Skeletal muscle satellite cell (primary cell): ENCODE measurements around the gene RARB.

Source experiments
- H3K27me3 ChIP-seq: 2 replicates; pipeline ENCODE4 v1.7.0; 2013; ENCODE audit warnings: low read length; ENCODE audit not compliant: control insufficient read depth, insufficient read depth
- H3K36me3 ChIP-seq: 2 replicates; pipeline ENCODE4 v1.7.0; 2013; ENCODE audit warnings: mild to moderate bottlenecking, control low read depth, low read length; ENCODE audit not compliant: insufficient read depth
- H3K4me1 ChIP-seq: 2 replicates; pipeline ENCODE4 v1.7.0; 2013; ENCODE audit warnings: low read length; ENCODE audit not compliant: control insufficient read depth, insufficient read depth
- H3K4me2 ChIP-seq: 2 replicates; pipeline ENCODE4 v1.7.0; 2013; ENCODE audit warnings: mild to moderate bottlenecking, low read length
- H3K4me3 ChIP-seq: 2 replicates; pipeline ENCODE4 v1.7.0; 2013; ENCODE audit warnings: low read length
- H3K9ac ChIP-seq: 2 replicates; pipeline ENCODE4 v1.7.0; 2013; ENCODE audit warnings: mild to moderate bottlenecking, low read depth, low read length, moderate library complexity
- H3K9me3 ChIP-seq: replicated peaks from 2 replicates; pipeline ENCODE4 v1.7.0; 2013; ENCODE audit warnings: mild to moderate bottlenecking, control low read depth, low read length

RARB gene

GRCh38 chr3:25400587-25400986 is 27.5 kb upstream of the RARB start:
- Histone ChIP-seq H3K4me3 (no peak overlapping the region), H3K4me2 (no peak overlapping the region), H3K9ac (no peak overlapping the region), H3K9me3 (no peaks in the 10 kb centered on the region), H3K36me3 (no peaks in the 10 kb centered on the region), H3K4me1 (no peaks in the 10 kb centered on the region), H3K27me3 (no peaks in the 10 kb centered on the region)

- no peak overlapping the region for H3K4me3 ChIP-seq
- no peak overlapping the region for H3K9ac ChIP-seq
- H3K4me2 ChIP-seq: no peak overlapping the region
- no peaks in the 10 kb centered on the region for H3K36me3 ChIP-seq
- H3K4me1 ChIP-seq: no peaks in the 10 kb centered on the region
- no peaks in the 10 kb centered on the region for H3K9me3 ChIP-seq
- no peaks in the 10 kb centered on the region for H3K27me3 ChIP-seq
Observed at GRCh38 chr3:25403968-25404367, 24.1 kb upstream of the RARB start.

- H3K9ac ChIP-seq: no peak overlapping the region
- no peak overlapping the region for H3K4me3 ChIP-seq
- H3K27me3 ChIP-seq: no peaks in the 10 kb centered on the region
- H3K9me3 ChIP-seq: no peaks in the 10 kb centered on the region
- H3K4me2 ChIP-seq: no peak overlapping the region
- no peaks in the 10 kb centered on the region for H3K4me1 ChIP-seq
- no peaks in the 10 kb centered on the region for H3K36me3 ChIP-seq
Observed at GRCh38 chr3:25404569-25404968, 23.5 kb upstream of the RARB start.

GRCh38 chr3:25405335-25405734 is 22.7 kb upstream of the RARB start:
- H3K4me3 ChIP-seq: no peak overlapping the region
- H3K9ac ChIP-seq: no peak overlapping the region
- H3K4me2 ChIP-seq: no peak overlapping the region
- H3K36me3 ChIP-seq: no peaks in the 10 kb centered on the region
- no peaks in the 10 kb centered on the region for H3K4me1 ChIP-seq
- no peaks in the 10 kb centered on the region for H3K27me3 ChIP-seq
- H3K9me3 ChIP-seq: no peaks in the 10 kb centered on the region

GRCh38 chr3:25410703-25411102 is 17.4 kb upstream of the RARB start:
- Histone ChIP-seq H3K9me3 (no peaks in the 10 kb centered on the region), H3K27me3 (no peaks in the 10 kb centered on the region), H3K4me3 (no peak overlapping the region), H3K9ac (no peak overlapping the region), H3K4me2 (no peak overlapping the region), H3K4me1 (no peaks in the 10 kb centered on the region), H3K36me3 (no peaks in the 10 kb centered on the region)

GRCh38 chr3:25412269-25412668 is 15.8 kb upstream of the RARB start:
- H3K9ac ChIP-seq: no peak overlapping the region
- H3K4me3 ChIP-seq: no peak overlapping the region
- H3K36me3 ChIP-seq: no peaks in the 10 kb centered on the region
- H3K4me2 ChIP-seq: no peak overlapping the region
- H3K9me3 ChIP-seq: no peaks in the 10 kb centered on the region
- no peaks in the 10 kb centered on the region for H3K27me3 ChIP-seq
- no peaks in the 10 kb centered on the region for H3K4me1 ChIP-seq

GRCh38 chr3:25416176-25416575 is 11.9 kb upstream of the RARB start:
- Histone ChIP-seq H3K9ac (no peak overlapping the region), H3K4me1 (peaks cover 2% of the 10 kb centered on the region), H3K9me3 (no peaks in the 10 kb centered on the region), H3K36me3 (no peaks in the 10 kb centered on the region), H3K4me3 (no peak overlapping the region), H3K27me3 (no peaks in the 10 kb centered on the region), H3K4me2 (no peak overlapping the region)

GRCh38 chr3:25418596-25418995 is 9.5 kb upstream of the RARB start:
- H3K4me3 ChIP-seq: no peak overlapping the region
- H3K9me3 ChIP-seq: no peaks in the 10 kb centered on the region
- H3K4me2 ChIP-seq: no peak overlapping the region
- H3K4me1 ChIP-seq: peaks cover 2% of the 10 kb centered on the region
- H3K9ac ChIP-seq: no peak overlapping the region
- no peaks in the 10 kb centered on the region for H3K36me3 ChIP-seq
- H3K27me3 ChIP-seq: no peaks in the 10 kb centered on the region

GRCh38 chr3:25419251-25419650 is 8.8 kb upstream of the RARB start:
- no peaks in the 10 kb centered on the region for H3K27me3 ChIP-seq
- H3K4me3 ChIP-seq: no peak overlapping the region
- H3K9ac ChIP-seq: no peak overlapping the region
- H3K4me1 ChIP-seq: peaks cover 7% of the 10 kb centered on the region
- H3K36me3 ChIP-seq: no peaks in the 10 kb centered on the region
- no peak overlapping the region for H3K4me2 ChIP-seq
- no peaks in the 10 kb centered on the region for H3K9me3 ChIP-seq

- H3K27me3 ChIP-seq: no peaks in the 10 kb centered on the region
- no peaks in the 10 kb centered on the region for H3K36me3 ChIP-seq
- H3K4me3 ChIP-seq: no peak overlapping the region
- H3K4me1 ChIP-seq: peaks cover 15% of the 10 kb centered on the region
- H3K9ac ChIP-seq: no peak overlapping the region
- no peak overlapping the region for H3K4me2 ChIP-seq
- no peaks in the 10 kb centered on the region for H3K9me3 ChIP-seq
Observed at GRCh38 chr3:25420147-25420546, 7.9 kb upstream of the RARB start.

GRCh38 chr3:25420885-25421284 is 7.2 kb upstream of the RARB start:
- H3K27me3 ChIP-seq: no peaks in the 10 kb centered on the region
- peak overlapping the region; percentile 20 for H3K4me2 ChIP-seq
- H3K9ac ChIP-seq: no peak overlapping the region
- H3K36me3 ChIP-seq: no peaks in the 10 kb centered on the region
- no peaks in the 10 kb centered on the region for H3K9me3 ChIP-seq
- peaks cover 23% of the 10 kb centered on the region for H3K4me1 ChIP-seq
- H3K4me3 ChIP-seq: no peak overlapping the region

- Histone ChIP-seq H3K36me3 (no peaks in the 10 kb centered on the region), H3K9ac (no peak overlapping the region), H3K9me3 (no peaks in the 10 kb centered on the region), H3K27me3 (no peaks in the 10 kb centered on the region), H3K4me1 (peaks cover 31% of the 10 kb centered on the region), H3K4me3 (no peak overlapping the region), H3K4me2 (no peak overlapping the region)
Observed at GRCh38 chr3:25421747-25422146, 6.3 kb upstream of the RARB start.
